ENCODE measurements around the gene GEMIN7. TPM values are rescaled to one million over a fixed set of nuclear protein-coding genes. Genes with fewer than 3 reads are reported as not detected.

The GEMIN7 gene
- total and polyA plus RNA-seq, 10 donors, result 19.6 to 51.1 (median 27.4) TPM

- Histone ChIP-seq H3K36me3 (peaks cover 0 to 18% (median 0%) of the 10 kb centered on the region in 6 donors), H3K4me1 (peaks cover 20 to 100% (median 72%) of the 10 kb centered on the region in 6 donors), H3K9me3 (no peaks in the 10 kb centered on the region), H3K27me3 (replicated peaks in 1 of 7) (no peaks in the 10 kb centered on the region), H3K27ac (peak overlapping the region in 1 of 8 donors; percentile 14), H3K4me3 (no peak overlapping the region)
- intact Hi-C loops (cut with DNase I; ENCODE audit: low total_unique reads), result no loop called here
- TF ChIP-seq CTCF (IDR thresholded peaks at IDR 0.05 in 8 of 11, conservative IDR thresholded peaks at IDR 0.05 in 3 of 11) (no peak), POLR2AphosphoS5 (IDR thresholded peaks at IDR 0.05) (no peak), POLR2A (IDR thresholded peaks at IDR 0.05) (no peak)
- 79 to 86% (median 86%) methylated on average over 7 to 8 of the region's 8 CpGs for WGBS, 5 donors
- DNase-seq, result no peak
Measured at GRCh38 chr19:45100846-45101252, 21.8 kb downstream of the GEMIN7 start.

GRCh38 chr19:45101806-45102205 is 22.7 kb downstream of the GEMIN7 start:
- 79 to 87% (median 83%) methylated on average over 8 of the region's 8 CpGs for WGBS, 5 donors
- peak overlapping the region in 1 of 8 donors; percentile 78 for H3K27ac ChIP-seq
- intact Hi-C loops (cut with DNase I; ENCODE audit: low total_unique reads), result no loop called here
- peaks cover 0 to 18% (median 0%) of the 10 kb centered on the region in 6 donors for H3K36me3 ChIP-seq
- no peak for DNase-seq
- TF ChIP-seq POLR2AphosphoS5 (IDR thresholded peaks at IDR 0.05) (no peak), POLR2A (IDR thresholded peaks at IDR 0.05) (no peak), CTCF (IDR thresholded peaks at IDR 0.05 in 8 of 11, conservative IDR thresholded peaks at IDR 0.05 in 3 of 11) (no peak)
- H3K4me1 ChIP-seq, result peaks cover 20 to 91% (median 65%) of the 10 kb centered on the region in 6 donors
- no peaks in the 10 kb centered on the region for H3K9me3 ChIP-seq
- no peaks in the 10 kb centered on the region for H3K27me3 ChIP-seq (replicated peaks in 1 of 7)
- no peak overlapping the region for H3K4me3 ChIP-seq

DNA sequence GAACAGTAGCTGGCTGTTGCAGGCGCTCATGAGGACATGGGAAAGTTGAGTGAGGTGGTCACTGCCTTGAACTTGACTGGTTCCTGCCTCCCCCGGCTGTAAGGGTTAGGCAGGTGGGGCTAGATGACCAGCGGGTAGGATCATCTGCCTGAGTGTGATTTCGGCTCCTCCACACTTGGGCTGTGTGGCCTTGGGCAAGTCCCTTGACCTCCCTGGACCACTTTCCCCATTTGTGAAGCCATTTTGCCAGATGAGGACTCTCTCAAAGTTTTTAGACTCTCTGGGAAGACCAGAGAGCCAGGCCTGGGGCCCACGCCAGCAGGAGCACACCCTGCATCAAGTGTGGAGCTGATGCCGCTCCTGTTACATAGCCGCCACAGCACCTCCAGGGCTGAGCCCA is 23.4 kb downstream of the GEMIN7 start:
- Histone ChIP-seq H3K4me1 (peaks cover 20 to 90% (median 61%) of the 10 kb centered on the region in 6 donors), H3K4me3 (no peak overlapping the region), H3K9me3 (no peaks in the 10 kb centered on the region), H3K27me3 (replicated peaks in 1 of 7) (no peaks in the 10 kb centered on the region), H3K36me3 (peaks cover 0 to 18% (median 0%) of the 10 kb centered on the region in 6 donors), H3K27ac (peak overlapping the region in 3 of 8 donors; percentile 62 to 78 (median 66))
- WGBS, 5 donors, result 87 to 96% (median 93%) methylated on average over 5 to 7 of the region's 7 CpGs
- DNase-seq, result no peak
- intact Hi-C loops (cut with DNase I; ENCODE audit: low total_unique reads), result no loop called here
- no peak for TF ChIP-seq POLR2A (IDR thresholded peaks at IDR 0.05)
- TF ChIP-seq CTCF (IDR thresholded peaks at IDR 0.05 in 8 of 11, conservative IDR thresholded peaks at IDR 0.05 in 3 of 11), result no peak
- TF ChIP-seq POLR2AphosphoS5 (IDR thresholded peaks at IDR 0.05), result no peak

- 39 to 59% (median 46%) methylated on average over 9 to 15 of the region's 15 CpGs for WGBS, 5 donors
- Histone ChIP-seq H3K36me3 (peaks cover 0 to 18% (median 0%) of the 10 kb centered on the region in 6 donors), H3K9me3 (no peaks in the 10 kb centered on the region), H3K27ac (peak overlapping the region in 6 of 8 donors; percentile 7 to 78 (median 62)), H3K4me3 (peak overlapping the region in 4 of 8 donors; percentile 12 to 63 (median 32)), H3K27me3 (replicated peaks in 1 of 7) (no peaks in the 10 kb centered on the region), H3K4me1 (peaks cover 20 to 90% (median 58%) of the 10 kb centered on the region in 6 donors)
- peak; percentile 87 for DNase-seq
- intact Hi-C loops (cut with DNase I; ENCODE audit: low total_unique reads), result no loop called here
- TF ChIP-seq POLR2AphosphoS5 (IDR thresholded peaks at IDR 0.05), result peak; percentile 48 to 70 (median 69)
- no peak for TF ChIP-seq POLR2A (IDR thresholded peaks at IDR 0.05)
- peak in 1 of 11 experiments; percentile 1 for TF ChIP-seq CTCF (IDR thresholded peaks at IDR 0.05 in 8 of 11, conservative IDR thresholded peaks at IDR 0.05 in 3 of 11)
Measured at GRCh38 chr19:45103156-45103507, 24.1 kb downstream of the GEMIN7 start.

All from spleen (tissue), 11 donors.